ENCODE data around the gene PFDN4. TPM values are rescaled to one million over a fixed set of nuclear protein-coding genes. Genes with fewer than 3 reads are reported as not detected.
"Not testable (repeated sequence)": the region's sequence is repeated elsewhere in the genome, so short reads cannot be mapped to it uniquely, and the experiment has no call there.

Gene PFDN4
- total RNA-seq, 2 donors from 2014 or later: 43.2 to 44.8 TPM

DNA sequence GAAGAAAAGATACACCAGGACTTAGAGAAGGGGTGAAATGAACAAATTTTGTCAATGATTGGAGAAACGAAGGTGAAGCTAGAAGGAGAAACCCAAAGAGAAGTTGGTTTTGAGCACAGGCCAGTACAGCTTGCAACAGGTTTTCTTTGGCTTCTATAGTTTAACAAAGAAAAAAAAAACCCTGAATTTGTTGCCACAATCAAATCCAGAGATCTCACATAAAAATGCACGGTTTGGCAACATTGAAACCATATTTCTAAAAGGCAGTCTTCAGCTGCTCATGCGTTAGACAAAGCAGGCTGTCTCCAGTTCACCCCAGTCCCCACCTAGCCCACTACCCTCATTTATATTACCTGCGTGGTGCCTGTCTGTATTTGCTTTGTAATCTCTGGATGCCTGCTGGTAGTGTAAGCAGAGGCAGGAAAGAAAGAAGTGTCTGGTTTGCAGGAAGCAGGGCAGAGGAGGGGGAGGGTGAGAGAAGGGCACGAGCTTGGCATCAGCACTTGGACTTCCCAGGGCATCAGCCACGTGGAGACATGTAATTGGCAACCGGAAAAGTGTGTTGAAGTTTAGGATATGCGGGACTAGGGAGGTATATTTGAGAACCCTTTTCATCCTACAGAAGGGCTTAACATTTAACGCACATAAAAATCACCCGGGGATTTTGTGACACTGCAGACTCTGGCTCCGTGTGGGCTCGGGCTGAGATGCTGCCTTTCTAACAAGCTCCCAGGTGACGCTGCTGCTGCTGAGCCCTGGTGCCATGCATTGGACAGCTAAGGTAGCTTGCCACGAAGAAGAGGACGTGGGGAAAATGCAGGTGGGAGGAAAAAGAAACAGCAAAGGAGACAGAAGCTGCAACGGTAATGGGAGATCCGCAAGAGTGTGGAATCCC, 14.4 kb downstream of the PFDN4 start:
- Histone ChIP-seq H3K9me3 (no peaks in the 10 kb centered on the region), H3K27me3 (replicated peaks; ENCODE audit: insufficient read depth) (no peaks in the 10 kb centered on the region), H3K4me1 (replicated peaks) (no peaks in the 10 kb centered on the region), H3K27ac (no peak overlapping the region), H3K4me3 (no peak overlapping the region), H3K36me3 (no peaks in the 10 kb centered on the region)
- no peak for TF ChIP-seq POLR2A (IDR thresholded peaks at IDR 0.05)
- TF ChIP-seq, protein P1, sequence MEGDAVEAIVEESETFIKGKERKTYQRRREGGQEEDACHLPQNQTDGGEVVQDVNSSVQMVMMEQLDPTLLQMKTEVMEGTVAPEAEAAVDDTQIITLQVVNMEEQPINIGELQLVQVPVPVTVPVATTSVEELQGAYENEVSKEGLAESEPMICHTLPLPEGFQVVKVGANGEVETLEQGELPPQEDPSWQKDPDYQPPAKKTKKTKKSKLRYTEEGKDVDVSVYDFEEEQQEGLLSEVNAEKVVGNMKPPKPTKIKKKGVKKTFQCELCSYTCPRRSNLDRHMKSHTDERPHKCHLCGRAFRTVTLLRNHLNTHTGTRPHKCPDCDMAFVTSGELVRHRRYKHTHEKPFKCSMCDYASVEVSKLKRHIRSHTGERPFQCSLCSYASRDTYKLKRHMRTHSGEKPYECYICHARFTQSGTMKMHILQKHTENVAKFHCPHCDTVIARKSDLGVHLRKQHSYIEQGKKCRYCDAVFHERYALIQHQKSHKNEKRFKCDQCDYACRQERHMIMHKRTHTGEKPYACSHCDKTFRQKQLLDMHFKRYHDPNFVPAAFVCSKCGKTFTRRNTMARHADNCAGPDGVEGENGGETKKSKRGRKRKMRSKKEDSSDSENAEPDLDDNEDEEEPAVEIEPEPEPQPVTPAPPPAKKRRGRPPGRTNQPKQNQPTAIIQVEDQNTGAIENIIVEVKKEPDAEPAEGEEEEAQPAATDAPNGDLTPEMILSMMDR (IDR thresholded peaks at IDR 0.05): no peak
- TF ChIP-seq POLR2AphosphoS5 (IDR thresholded peaks at IDR 0.05): no peak
- intact Hi-C loops (cut with DNase I): no loop called here
- DNase-seq (ENCODE audit: low spot score): peak; percentile 21
- 29% methylated on average over 17 of the region's 17 CpGs for WGBS

DNA sequence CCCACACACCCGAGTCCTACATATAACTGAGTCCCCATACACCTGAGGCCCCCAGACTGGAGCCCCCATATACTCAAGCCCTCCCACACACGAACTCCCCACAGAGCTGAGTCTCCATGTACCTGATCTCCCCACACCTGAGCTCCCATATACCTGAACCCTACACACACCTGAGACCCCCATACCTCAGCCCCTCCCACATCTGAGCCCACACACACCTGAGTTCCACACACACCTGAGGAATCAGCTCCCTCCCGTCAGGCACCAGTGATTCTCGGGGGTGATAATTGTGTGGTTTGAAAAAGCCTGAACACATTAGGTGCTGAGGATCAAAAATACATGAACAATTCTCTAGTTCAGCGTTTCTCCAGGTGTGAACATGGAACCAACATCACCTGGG, 15.4 kb downstream of the PFDN4 start:
- no peak overlapping the region for H3K4me3 ChIP-seq
- DNase-seq (ENCODE audit: low spot score): no peak
- H3K36me3 ChIP-seq: no peaks in the 10 kb centered on the region
- no peak overlapping the region for H3K27ac ChIP-seq
- no peaks in the 10 kb centered on the region for H3K9me3 ChIP-seq
- 90% methylated on average over 5 of the region's 5 CpGs for WGBS
- H3K27me3 ChIP-seq (replicated peaks; ENCODE audit: insufficient read depth): no peaks in the 10 kb centered on the region
- no peaks in the 10 kb centered on the region for H3K4me1 ChIP-seq (replicated peaks)
- TF ChIP-seq POLR2AphosphoS5 (IDR thresholded peaks at IDR 0.05): no peak
- TF ChIP-seq, protein P1 (IDR thresholded peaks at IDR 0.05): no peak
- TF ChIP-seq POLR2A (IDR thresholded peaks at IDR 0.05): no peak
- intact Hi-C loops (cut with DNase I): no loop called here

DNA sequence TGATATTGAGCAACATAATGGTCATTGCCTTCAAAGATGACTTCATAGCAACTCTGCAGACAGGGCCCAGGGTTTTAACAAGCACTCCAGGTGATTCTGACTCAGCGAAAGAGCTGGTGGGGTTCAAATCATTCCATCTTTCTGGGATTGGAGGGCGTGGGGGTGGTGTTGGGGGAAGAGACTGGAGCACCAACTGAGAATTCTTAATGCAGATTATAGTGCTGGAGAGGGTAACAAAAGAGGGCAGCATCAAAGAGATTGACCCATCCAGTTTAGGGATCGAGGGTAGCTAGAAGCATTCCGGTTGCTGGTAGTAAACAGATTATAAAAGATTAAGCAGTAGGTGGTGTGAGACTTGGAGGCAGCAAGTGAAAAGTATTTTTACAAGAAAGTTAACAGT, 15.9 kb downstream of the PFDN4 start:
- 76% methylated on average over 4 of the region's 4 CpGs for WGBS
- H3K27ac ChIP-seq: no peak overlapping the region
- no peaks in the 10 kb centered on the region for H3K36me3 ChIP-seq
- no peaks in the 10 kb centered on the region for H3K4me1 ChIP-seq (replicated peaks)
- no peaks in the 10 kb centered on the region for H3K9me3 ChIP-seq
- DNase-seq (ENCODE audit: low spot score): no peak
- intact Hi-C loops (cut with DNase I): no loop called here
- H3K4me3 ChIP-seq: no peak overlapping the region
- H3K27me3 ChIP-seq (replicated peaks; ENCODE audit: insufficient read depth): no peaks in the 10 kb centered on the region
- TF ChIP-seq, protein P1 (IDR thresholded peaks at IDR 0.05): no peak
- TF ChIP-seq POLR2A (IDR thresholded peaks at IDR 0.05): no peak
- no peak for TF ChIP-seq POLR2AphosphoS5 (IDR thresholded peaks at IDR 0.05)

GRCh38 chr20:54224642-54225041, 16.8 kb downstream of the PFDN4 start:
- H3K4me1 ChIP-seq (replicated peaks); H3K27ac ChIP-seq; H3K4me3 ChIP-seq; H3K27me3 ChIP-seq (replicated peaks; ENCODE audit: insufficient read depth); intact Hi-C loops (cut with DNase I); H3K36me3 ChIP-seq; H3K9me3 ChIP-seq; DNase-seq (ENCODE audit: low spot score): not testable (repeated sequence)
- WGBS: 90% methylated on average over 9 of the region's 9 CpGs

DNA sequence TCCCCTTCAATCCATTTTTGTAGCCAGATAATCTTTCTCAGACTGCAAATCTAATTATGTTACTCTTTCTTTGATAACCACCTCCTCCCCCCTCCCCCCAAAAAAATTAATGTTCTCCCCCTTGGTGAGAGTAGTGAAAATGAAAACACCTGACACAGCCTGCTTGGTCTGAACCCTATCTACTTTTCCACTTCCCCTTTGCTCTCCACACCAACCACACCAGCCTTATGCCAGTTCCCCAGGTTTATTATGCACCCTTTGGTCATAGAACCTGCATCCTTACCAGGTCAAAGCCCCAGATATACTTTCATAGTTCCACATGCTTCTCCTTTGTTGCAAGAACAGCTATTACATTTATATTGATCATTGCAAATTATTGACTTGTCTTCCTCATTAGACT, 19.4 kb downstream of the PFDN4 start:
- no peaks in the 10 kb centered on the region for H3K27me3 ChIP-seq (replicated peaks; ENCODE audit: insufficient read depth)
- TF ChIP-seq, protein P1 (IDR thresholded peaks at IDR 0.05): no peak
- TF ChIP-seq POLR2A (IDR thresholded peaks at IDR 0.05) (no peak), POLR2AphosphoS5 (IDR thresholded peaks at IDR 0.05) (no peak)
- intact Hi-C loops (cut with DNase I): no loop called here
- no peak for DNase-seq (ENCODE audit: low spot score)
- no peak overlapping the region for H3K27ac ChIP-seq
- H3K4me1 ChIP-seq (replicated peaks): no peaks in the 10 kb centered on the region
- no peak overlapping the region for H3K4me3 ChIP-seq
- no peaks in the 10 kb centered on the region for H3K36me3 ChIP-seq
- H3K9me3 ChIP-seq: no peaks in the 10 kb centered on the region
